Mucosa of stomach (tissue), 1 donor: ENCODE results near the gene OR2H1.
"Not testable (repeated sequence)": the region's sequence is repeated elsewhere in the genome, so short reads cannot be mapped to it uniquely, and the experiment has no call there.

Experiments
- H3K27me3 ChIP-seq: one replicate; pipeline ENCODE4 v1.7.0; 2013; ENCODE audit warnings: mild to moderate bottlenecking, low read length; ENCODE audit not compliant: control insufficient read depth, insufficient read depth
- H3K36me3 ChIP-seq: one replicate; pipeline ENCODE4 v1.7.0; 2013; ENCODE audit warnings: low read length; ENCODE audit not compliant: control insufficient read depth, insufficient read depth
- H3K4me1 ChIP-seq: one replicate; pipeline ENCODE4 v1.7.0; 2013; ENCODE audit warnings: mild to moderate bottlenecking, low read length; ENCODE audit not compliant: control insufficient read depth, insufficient read depth
- H3K4me3 ChIP-seq: one replicate; pipeline ENCODE4 v1.7.0; 2013; ENCODE audit warnings: low read length
- H3K9ac ChIP-seq: one replicate; pipeline ENCODE4 v1.7.0; 2013; ENCODE audit warnings: mild to moderate bottlenecking, low read length, moderate library complexity
- H3K9me3 ChIP-seq: one replicate; pipeline ENCODE4 v1.7.0; 2013; ENCODE audit warnings: mild to moderate bottlenecking, low read length, moderate library complexity; ENCODE audit not compliant: control insufficient read depth
- donor health status: Pancreatic carcinoma.

Gene OR2H1

DNA sequence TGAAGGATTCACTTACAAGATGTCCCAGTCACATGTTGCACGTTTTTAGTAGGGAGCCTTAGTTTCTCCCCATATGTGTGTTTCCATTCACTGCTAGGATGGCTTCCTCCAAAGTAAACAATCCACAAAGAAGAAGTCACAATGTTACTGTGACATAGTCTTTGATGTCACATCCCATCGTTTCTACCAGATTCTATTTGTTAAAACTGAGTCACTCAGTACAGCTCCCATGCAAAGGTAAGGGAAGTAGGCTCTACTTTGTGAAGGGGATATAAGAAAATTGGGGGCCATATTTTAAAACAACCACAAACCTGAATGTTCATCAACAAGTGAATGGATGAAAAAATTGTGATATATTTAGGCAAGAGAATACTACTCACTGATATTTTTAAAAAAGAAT is at the start of gene OR2H1, which contains the start of gene OR11A1:
Gene OR2H1 (plus strand): TSS at position 185 of the 400 bp plus-strand sequence. CDS start 4,615 bp downstream, outside the sequence.
Gene OR11A1 (minus strand): TSS at position 101 of the 400 bp plus-strand sequence. CDS start 29,430 bp downstream, outside the sequence.
- H3K9me3 ChIP-seq, result no peaks in the 10 kb centered on the region
- H3K36me3 ChIP-seq, result no peaks in the 10 kb centered on the region
- H3K4me3 ChIP-seq, result no peak within 1 kb of the TSS
- H3K27me3 ChIP-seq, result peaks cover 2% of the 10 kb centered on the region
- H3K4me1 ChIP-seq, result peaks cover 4% of the 10 kb centered on the region
- H3K9ac ChIP-seq, result no peak within 1 kb of the TSS

GRCh38 chr6:29414588-29414987 is 42.4 kb upstream of the OR2H1 start, which contains the start of gene OR12D1:
Gene OR12D1 (plus strand): TSS chr6:29414928.
- Histone ChIP-seq H3K4me1 (no peaks in the 10 kb centered on the region), H3K9ac (no peak within 1 kb of the TSS), H3K9me3 (no peaks in the 10 kb centered on the region), H3K4me3 (no peak within 1 kb of the TSS), H3K27me3 (no peaks in the 10 kb centered on the region), H3K36me3 (no peaks in the 10 kb centered on the region)

GRCh38 chr6:29419516-29419915 is 37.4 kb upstream of the OR2H1 start:
- Histone ChIP-seq H3K27me3 (no peaks in the 10 kb centered on the region), H3K9ac (no peak overlapping the region), H3K36me3 (no peaks in the 10 kb centered on the region), H3K4me1 (no peaks in the 10 kb centered on the region), H3K9me3 (no peaks in the 10 kb centered on the region), H3K4me3 (no peak overlapping the region)

- H3K4me1 ChIP-seq, result no peaks in the 10 kb centered on the region
- no peak overlapping the region for H3K9ac ChIP-seq
- H3K9me3 ChIP-seq, result no peaks in the 10 kb centered on the region
- H3K27me3 ChIP-seq, result no peaks in the 10 kb centered on the region
- H3K4me3 ChIP-seq, result no peak overlapping the region
- no peaks in the 10 kb centered on the region for H3K36me3 ChIP-seq
These were observed 32.8 kb upstream of the OR2H1 start for GRCh38 chr6:29424168-29424567.

- H3K9ac ChIP-seq, result no peak overlapping the region
- H3K27me3 ChIP-seq, result no peaks in the 10 kb centered on the region
- no peaks in the 10 kb centered on the region for H3K36me3 ChIP-seq
- H3K4me1 ChIP-seq, result no peaks in the 10 kb centered on the region
- H3K9me3 ChIP-seq, result no peaks in the 10 kb centered on the region
- no peak overlapping the region for H3K4me3 ChIP-seq
These were observed 32.4 kb upstream of the OR2H1 start for GRCh38 chr6:29424575-29424974.

DNA sequence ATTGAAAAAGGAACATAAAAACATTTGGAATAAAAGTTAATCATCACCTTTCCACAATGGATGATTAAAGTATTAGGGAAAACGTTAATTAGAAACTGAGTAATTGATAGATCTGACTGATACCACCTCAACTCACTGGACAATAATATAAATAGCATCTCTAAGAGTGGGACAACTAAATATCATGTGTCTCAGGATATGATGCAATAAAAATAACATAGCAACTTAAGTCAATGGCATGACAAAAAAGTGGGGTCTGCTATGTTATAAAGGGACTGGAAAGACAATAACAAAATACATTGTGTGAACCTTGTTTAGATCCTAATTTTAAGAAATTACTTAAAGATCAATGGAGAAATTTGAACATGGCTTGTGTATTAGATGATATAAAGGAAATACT is 31.9 kb upstream of the OR2H1 start:
- Histone ChIP-seq H3K4me3 (no peak overlapping the region), H3K9ac (no peak overlapping the region), H3K9me3 (no peaks in the 10 kb centered on the region), H3K27me3 (no peaks in the 10 kb centered on the region), H3K36me3 (no peaks in the 10 kb centered on the region), H3K4me1 (no peaks in the 10 kb centered on the region)

DNA sequence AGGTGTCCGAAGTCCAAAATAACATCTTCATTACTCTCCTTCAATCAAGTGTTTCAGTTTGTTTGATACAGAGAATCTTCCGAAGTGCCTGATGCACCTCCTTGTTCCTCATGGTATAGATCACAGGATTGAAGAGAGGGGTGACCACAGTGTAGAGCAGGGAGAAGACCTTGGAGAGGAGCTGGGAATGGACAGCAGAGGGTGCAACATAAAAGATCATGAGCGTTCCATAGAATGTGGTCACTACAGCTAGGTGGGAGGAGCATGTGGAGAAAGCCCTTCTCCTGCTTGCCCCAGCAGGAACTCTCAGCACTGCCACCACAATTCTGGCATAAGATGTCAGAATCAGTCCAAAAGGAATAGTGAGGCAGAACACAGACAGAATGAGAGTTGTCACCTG is 30.3 kb upstream of the OR2H1 start:
- Histone ChIP-seq H3K9ac (no peak overlapping the region), H3K4me3 (no peak overlapping the region), H3K36me3 (no peaks in the 10 kb centered on the region), H3K27me3 (no peaks in the 10 kb centered on the region), H3K9me3 (no peaks in the 10 kb centered on the region), H3K4me1 (no peaks in the 10 kb centered on the region)

DNA sequence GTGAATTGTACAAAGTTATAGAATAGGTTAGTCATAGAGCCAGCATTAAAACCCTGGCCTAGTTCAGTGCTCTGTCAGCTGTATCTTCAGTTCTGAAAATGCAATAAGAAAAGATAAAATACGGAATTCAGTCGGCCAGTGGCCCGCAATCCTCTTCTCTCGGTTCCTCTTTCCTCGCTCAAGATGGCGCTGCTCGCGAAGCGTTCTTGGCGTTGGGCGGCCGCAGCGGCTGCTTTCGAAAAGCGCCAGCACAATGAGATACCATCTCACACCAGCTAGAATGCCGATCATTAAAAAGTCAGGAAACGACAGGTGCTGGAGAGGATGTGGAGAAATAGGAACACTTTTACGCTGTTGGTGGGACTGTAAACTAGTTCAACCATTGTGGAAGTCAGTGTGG is 20.2 kb upstream of the OR2H1 start:
- not testable (repeated sequence) for H3K4me1 ChIP-seq, H3K9me3 ChIP-seq, H3K4me3 ChIP-seq, H3K9ac ChIP-seq, H3K36me3 ChIP-seq, H3K27me3 ChIP-seq

DNA sequence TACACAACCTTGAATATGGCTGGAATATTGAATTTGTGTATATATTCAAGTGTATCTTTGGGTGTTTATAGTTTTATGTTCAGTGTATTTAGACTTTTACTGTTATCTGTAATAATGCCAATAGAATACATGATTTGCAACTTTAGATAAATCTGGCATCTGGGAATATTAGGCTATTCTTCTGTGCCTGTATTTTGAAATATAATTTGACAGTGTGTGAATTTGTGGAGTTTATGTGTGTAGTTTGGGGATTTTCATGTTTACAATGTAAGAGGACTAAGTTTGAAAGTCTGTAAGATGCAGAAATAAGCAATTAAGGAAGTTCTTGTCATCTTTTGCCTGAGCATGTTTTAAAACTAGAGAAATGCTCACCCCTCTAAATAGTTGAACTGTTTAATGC is 17.9 kb upstream of the OR2H1 start, which contains the start of gene OR10C1:
Gene OR10C1 (plus strand): TSS at position 301 of the 400 bp plus-strand sequence. CDS start 710 bp downstream, outside the sequence.
- Histone ChIP-seq H3K9ac (no peak within 1 kb of the TSS), H3K36me3 (no peaks in the 10 kb centered on the region), H3K27me3 (no peaks in the 10 kb centered on the region), H3K9me3 (no peaks in the 10 kb centered on the region), H3K4me3 (no peak within 1 kb of the TSS), H3K4me1 (no peaks in the 10 kb centered on the region)

DNA sequence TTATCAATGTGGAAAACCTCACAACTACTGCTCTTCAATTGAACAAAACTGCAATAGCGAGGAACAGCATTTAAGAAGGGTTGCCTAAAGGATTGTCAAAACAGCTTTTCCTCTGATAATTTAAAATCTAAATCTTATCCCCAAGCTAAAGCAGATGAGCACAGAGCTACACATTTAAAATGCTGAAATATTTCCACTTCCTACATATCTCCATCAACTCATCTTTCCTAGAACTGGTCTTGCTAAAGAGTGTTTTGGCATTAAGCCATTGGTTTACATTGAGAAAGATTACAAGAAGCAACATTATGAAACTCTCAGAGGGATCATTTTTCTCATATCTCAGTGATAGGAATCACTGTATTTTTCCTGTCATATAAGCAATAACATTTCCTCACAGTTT is 14.2 kb upstream of the OR2H1 start:
- Histone ChIP-seq H3K4me1 (no peaks in the 10 kb centered on the region), H3K4me3 (no peak overlapping the region), H3K27me3 (no peaks in the 10 kb centered on the region), H3K36me3 (no peaks in the 10 kb centered on the region), H3K9me3 (no peaks in the 10 kb centered on the region), H3K9ac (no peak overlapping the region)

GRCh38 chr6:29444031-29444430 is 12.9 kb upstream of the OR2H1 start:
- H3K4me1 ChIP-seq, H3K27me3 ChIP-seq, H3K36me3 ChIP-seq, H3K4me3 ChIP-seq, H3K9me3 ChIP-seq, H3K9ac ChIP-seq: not testable (repeated sequence)

DNA sequence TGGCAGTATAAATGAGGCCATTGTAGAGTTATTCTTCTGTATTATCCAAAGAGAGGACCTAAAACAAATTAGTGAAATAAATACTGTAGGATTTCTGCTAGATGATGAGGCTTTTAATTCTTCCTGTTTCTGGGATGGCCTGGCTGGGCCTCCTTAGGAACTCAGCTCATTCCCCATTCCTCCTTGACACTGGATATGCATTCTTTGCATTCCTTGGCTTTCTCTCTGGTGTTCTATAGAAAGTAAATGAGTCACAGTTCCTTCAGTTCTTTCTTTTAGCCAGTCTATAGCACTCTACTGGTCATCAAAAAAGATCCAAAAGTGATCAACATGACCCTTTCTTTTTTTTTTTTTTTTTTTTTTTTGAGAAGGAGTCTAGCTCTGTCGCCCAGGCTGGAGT is 9.3 kb upstream of the OR2H1 start:
- H3K27me3 ChIP-seq, result no peaks in the 10 kb centered on the region
- no peaks in the 10 kb centered on the region for H3K9me3 ChIP-seq
- no peaks in the 10 kb centered on the region for H3K4me1 ChIP-seq

More for the DNA sequence above, 9.3 kb upstream of the OR2H1 start:
- Histone ChIP-seq H3K9ac (no peak overlapping the region), H3K36me3 (no peaks in the 10 kb centered on the region), H3K4me3 (no peak overlapping the region)
